Activated CD4-positive, alpha-beta T cell treated with anti-CD3 and anti-CD28 coated beads, Interleukin-2, Interleukin-4, amounts not matched to agents 100 ng/mL and 50 ng/mL, durations not matched to agents 16 hours and 8 hours (primary cell): ENCODE data around the gene TMEM132D.
"Not testable (repeated sequence)": the region's sequence is repeated elsewhere in the genome, so short reads cannot be mapped to it uniquely, and the experiment has no call there.

Experiments used
- DNase-seq: peaks from one replicate; pipeline ENCODE4 v3.0.0-alpha.2; 2020; ENCODE audit warnings: low spot score

Gene TMEM132D

DNA sequence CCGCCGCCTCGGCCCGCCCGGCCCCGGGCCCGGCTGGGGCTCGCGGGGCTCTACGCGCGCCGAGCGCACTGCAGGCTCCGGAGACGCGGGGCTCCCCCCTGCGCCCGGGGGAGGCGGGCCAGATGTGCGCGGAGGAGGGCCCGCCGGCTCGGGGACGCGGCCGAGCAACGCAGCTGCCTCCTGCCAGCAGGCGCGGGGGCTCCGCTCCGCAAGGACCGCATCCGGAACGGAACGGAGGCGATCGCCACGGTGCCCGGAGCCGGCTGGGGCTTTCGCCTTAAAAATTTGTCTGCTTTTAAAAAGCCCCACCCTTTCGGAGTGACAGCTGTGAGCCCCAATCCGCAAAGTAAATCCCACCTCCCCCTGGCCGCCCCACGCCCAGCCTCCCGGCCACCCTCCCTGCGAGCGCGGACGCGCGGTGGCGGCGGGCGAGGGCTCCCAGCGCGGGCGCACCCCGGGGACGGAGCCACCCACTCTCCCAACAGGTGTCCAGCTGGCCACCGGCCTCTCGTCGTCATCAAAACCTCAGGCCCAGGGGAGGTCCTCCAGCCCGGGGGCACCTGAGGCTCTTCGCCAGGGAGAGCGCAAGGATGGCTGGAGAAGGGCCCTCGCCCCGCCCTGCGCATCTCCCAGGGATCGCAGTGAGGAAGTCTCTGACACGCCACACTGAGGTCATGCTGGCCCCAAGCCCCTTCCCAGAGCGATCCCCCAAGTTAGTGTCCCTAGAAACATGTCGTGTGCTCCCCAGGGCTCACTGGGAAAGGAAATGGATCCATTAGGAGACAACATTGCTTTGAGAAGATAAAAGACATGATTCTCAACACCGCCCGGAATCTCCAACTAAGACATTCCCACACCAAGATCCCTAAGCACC, at the start of gene TMEM132D:
TMEM132D (minus strand) TSS at position 70 of the 874 bp plus-strand sequence.
- DNase-seq: no peak

DNA sequence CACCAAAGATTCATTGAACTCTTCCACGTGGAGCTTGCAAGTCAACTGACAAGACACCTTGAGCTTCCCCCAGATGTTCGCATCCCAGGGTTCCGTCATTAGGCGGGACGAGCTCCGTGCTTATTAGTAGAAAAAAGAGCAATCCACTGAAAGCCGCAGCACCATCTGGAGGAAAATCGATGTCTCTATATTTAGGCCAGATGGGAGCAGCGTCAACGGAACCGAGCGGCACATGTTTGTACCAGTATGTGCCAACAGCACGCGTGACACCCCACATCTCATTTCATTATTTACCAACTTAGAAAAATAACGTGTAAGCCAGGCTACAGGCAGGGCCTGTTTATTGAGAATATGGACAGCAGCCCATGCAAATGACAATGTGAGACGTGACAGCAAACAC, 45.8 kb upstream of the TMEM132D start:
- DNase-seq: no peak

GRCh38 chr12:129941618-129942017, 37.8 kb upstream of the TMEM132D start:
- no peak for DNase-seq

DNA sequence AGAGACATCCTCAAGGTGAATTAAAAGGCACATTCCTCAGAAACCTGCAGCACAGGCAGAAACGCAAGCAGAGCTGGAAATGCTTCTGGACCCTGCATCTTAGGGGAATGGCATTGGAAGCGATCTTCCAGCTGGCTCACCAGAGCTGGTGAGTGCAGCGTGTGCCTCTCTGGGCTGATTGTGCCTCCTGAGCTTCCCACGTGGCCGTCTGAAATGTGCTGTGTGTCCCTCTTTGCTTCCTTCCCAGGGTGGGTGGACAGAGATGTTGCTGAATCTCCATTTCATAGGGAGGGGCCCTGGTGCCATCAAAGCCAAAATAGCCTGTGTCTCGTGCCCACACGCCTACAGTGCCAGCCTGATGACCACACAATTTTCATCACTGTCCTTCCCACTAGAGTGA, 34.3 kb upstream of the TMEM132D start:
- DNase-seq: no peak

GRCh38 chr12:129937426-129937825, 33.6 kb upstream of the TMEM132D start:
- DNase-seq: no peak

DNA sequence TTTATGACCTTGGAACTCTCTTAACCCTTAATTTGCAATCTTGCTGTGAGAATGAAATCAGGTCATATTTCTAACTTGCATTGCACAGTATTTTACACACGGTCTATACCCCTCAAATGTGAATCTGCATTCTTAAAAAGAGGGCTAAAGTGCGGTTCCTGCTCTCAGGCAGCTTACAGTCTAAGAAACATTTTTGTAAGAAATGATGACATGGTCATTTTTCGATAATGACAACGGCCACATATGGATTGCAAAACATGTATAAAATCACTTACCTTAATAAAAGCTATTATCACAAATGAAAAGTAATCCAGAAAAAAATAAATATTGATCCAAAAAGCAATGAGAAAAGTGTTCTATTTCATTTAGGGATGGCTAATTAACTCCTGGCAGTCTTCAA, 24.8 kb upstream of the TMEM132D start:
- no peak for DNase-seq

- no peak for DNase-seq
Measured at GRCh38 chr12:129927316-129927900, 23.6 kb upstream of the TMEM132D start.

DNA sequence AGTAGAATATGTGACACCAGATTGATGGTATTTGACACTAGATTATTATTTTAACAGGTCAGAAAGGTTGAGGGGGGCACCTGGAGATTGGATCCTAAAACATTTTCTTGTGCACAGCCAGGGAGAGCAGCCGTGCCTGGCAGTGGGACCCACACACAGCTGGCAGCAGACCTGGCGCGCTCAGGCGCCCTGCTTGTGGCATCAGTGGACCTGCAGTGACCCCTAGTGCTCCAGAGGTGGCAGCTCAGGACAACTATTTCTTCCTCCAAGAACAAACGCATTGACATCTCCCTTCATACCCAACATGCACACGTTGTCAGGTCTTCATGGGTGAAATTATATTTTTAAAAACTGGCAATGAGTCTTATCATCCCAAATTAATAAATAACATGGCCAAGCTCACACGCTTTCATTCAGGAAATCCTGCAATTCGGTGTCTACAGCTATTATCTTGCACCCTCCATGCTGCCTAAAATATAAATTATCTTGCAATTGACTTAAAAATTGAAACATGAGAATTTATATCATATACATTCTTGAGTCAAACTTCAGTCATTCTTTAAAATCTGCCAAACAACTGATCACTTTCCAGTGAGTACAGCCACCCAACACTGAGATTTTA, 7.7 kb upstream of the TMEM132D start:
- DNase-seq: peak; percentile 36

GRCh38 chr12:129909051-129910020, 5.5 kb upstream of the TMEM132D start:
- no peak for DNase-seq

GRCh38 chr12:129903092-129903945, 506 bp downstream of the TMEM132D start:
- DNase-seq: no peak

- no peak for DNase-seq
Measured at GRCh38 chr12:129902371-129903091, 1.3 kb downstream of the TMEM132D start.

- no peak for DNase-seq
Measured at GRCh38 chr12:129901254-129901653, 2.6 kb downstream of the TMEM132D start.

GRCh38 chr12:129900306-129900705, 3.5 kb downstream of the TMEM132D start:
- DNase-seq: no peak

- not testable (repeated sequence) for DNase-seq
Measured at GRCh38 chr12:129899045-129899444, 4.8 kb downstream of the TMEM132D start.

GRCh38 chr12:129893691-129894090, 10.1 kb downstream of the TMEM132D start:
- no peak for DNase-seq

- DNase-seq: no peak
Measured at GRCh38 chr12:129887101-129887500, 16.7 kb downstream of the TMEM132D start.

GRCh38 chr12:129886541-129886940, 17.3 kb downstream of the TMEM132D start:
- no peak for DNase-seq

GRCh38 chr12:129885287-129885686, 18.5 kb downstream of the TMEM132D start:
- DNase-seq: no peak

GRCh38 chr12:129877411-129877810, 26.4 kb downstream of the TMEM132D start:
- DNase-seq: no peak

GRCh38 chr12:129873833-129874208, 30.0 kb downstream of the TMEM132D start:
- DNase-seq: no peak
